ENCODE data around the gene GZMM.

The GZMM gene

DNA sequence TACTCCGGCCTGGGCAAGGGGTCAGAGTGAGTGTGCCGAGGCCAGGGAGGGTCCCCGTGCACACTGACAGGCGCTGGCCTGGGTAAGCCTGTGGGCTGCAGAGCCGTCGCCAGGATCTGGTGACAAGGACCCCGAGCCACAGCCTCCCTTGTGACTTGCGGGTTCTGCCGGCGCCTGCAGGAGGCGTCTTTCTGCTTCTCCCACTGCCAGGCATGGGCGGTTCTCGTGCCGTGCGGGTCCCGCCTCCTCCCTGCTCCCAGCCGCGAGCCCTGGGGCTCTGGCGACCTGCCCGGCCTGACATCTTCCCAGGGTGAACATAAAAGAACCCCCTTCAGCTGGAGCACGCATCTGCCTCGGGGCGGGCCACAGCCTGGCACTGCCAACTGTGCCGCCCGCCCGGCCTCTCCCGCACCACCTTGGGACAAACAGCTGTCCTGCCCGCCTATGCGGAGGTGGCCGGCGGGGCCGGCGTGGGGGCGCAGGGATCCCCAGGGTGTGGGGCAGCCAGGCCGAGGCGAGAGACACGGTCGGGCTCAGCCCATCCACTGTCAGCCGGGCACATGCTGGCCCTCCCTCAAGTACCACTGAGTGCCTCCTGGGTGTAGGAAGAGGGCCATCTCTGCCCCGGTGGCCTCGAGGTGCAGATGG lies 44.4 kb downstream of the GZMM start:
- TF ChIP-seq CTCF (IDR thresholded peaks at IDR 0.05; ENCODE audit: low read depth, low read length), result peak; percentile 82
- no peak overlapping the region for H3K4me3 ChIP-seq (ENCODE audit: low read depth, low read length)
- DNase-seq (ENCODE audit: low read depth, low spot score), result peak; percentile 83
- in situ Hi-C loops (cut with HindIII; ENCODE audit: low sequenced_read_pairs), result no loop called here

- in situ Hi-C loops (cut with HindIII; ENCODE audit: low sequenced_read_pairs), result no loop called here
- DNase-seq (ENCODE audit: low read depth, low spot score), result no peak
- H3K4me3 ChIP-seq (ENCODE audit: low read depth, low read length), result no peak overlapping the region
- TF ChIP-seq CTCF (IDR thresholded peaks at IDR 0.05; ENCODE audit: low read depth, low read length), result no peak
Observed at GRCh38 chr19:588741-589692, 45.2 kb downstream of the GZMM start.

DNA sequence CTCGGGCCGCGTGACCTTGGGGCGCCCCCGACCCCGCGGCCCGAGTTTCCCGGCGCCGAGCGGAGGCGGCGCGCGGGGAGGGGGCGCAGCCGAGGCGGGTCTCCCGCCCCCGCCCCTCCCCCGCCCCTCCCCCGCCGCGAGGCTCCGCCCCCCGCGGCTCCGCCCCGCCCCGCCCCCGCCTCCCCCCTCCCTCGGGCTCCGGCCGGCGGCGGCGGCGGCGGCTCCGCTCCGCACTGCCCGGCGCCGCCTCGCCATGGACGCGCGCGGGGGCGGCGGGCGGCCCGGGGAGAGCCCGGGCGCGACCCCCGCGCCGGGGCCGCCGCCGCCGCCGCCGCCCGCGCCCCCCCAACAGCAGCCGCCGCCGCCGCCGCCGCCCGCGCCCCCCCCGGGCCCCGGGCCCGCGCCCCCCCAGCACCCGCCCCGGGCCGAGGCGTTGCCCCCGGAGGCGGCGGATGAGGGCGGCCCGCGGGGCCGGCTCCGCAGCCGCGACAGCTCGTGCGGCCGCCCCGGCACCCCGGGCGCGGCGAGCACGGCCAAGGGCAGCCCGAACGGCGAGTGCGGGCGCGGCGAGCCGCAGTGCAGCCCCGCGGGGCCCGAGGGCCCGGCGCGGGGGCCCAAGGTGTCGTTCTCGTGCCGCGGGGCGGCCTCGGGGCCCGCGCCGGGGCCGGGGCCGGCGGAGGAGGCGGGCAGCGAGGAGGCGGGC lies 46.0 kb downstream of the GZMM start, which contains the start of gene HCN2:
Gene HCN2, plus strand, starts transcription at position 189 of the 703 bp plus-strand sequence. Its CDS starts 65 bp downstream, at position 254.
- H3K4me3 ChIP-seq (ENCODE audit: low read depth, low read length), result peak within 1 kb of the TSS; percentile 23
- in situ Hi-C loops (cut with HindIII; ENCODE audit: low sequenced_read_pairs), result no loop called here
- no peak for DNase-seq (ENCODE audit: low read depth, low spot score)
- no peak for TF ChIP-seq CTCF (IDR thresholded peaks at IDR 0.05; ENCODE audit: low read depth, low read length)

- DNase-seq (ENCODE audit: low read depth, low spot score), result peak; percentile 47
- no peak for TF ChIP-seq CTCF (IDR thresholded peaks at IDR 0.05; ENCODE audit: low read depth, low read length)
- in situ Hi-C loops (cut with HindIII; ENCODE audit: low sequenced_read_pairs), result no loop called here
- peak overlapping the region; percentile 23 for H3K4me3 ChIP-seq (ENCODE audit: low read depth, low read length)
Observed at GRCh38 chr19:590396-590745, 46.5 kb downstream of the GZMM start.

DNA sequence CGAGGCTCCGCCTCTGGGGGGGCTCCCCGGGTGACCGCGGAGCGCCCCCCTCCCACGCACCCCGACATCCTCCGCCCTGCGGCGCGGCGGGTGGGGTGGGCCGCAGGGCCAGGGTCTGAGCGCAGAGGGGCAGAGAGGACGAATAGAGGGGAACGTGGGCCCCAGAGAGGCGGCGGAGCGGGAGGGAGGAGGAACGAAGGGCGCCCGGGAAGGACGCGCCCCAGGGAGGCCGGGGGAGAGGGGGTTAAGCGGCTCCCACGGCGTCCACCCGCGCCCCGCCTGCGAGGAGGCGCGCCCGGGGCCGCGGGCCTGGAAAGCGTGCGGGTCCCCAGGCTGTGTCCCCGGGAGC lies 46.9 kb downstream of the GZMM start:
- in situ Hi-C loops (cut with HindIII; ENCODE audit: low sequenced_read_pairs), result no loop called here

More for the DNA sequence above, 46.9 kb downstream of the GZMM start:
- no peak for TF ChIP-seq CTCF (IDR thresholded peaks at IDR 0.05; ENCODE audit: low read depth, low read length)
- no peak for DNase-seq (ENCODE audit: low read depth, low spot score)
- peak overlapping the region; percentile 20 for H3K4me3 ChIP-seq (ENCODE audit: low read depth, low read length)

All from astrocyte of the spinal cord (primary cell).